Ovary (tissue), 3 donors: ENCODE measurements around the gene SFMBT2.

Source experiments
- CTCF ChIP-seq, 3 donors: fragments of 450-650 bp in 2 of 3; fragments of 200-600 bp in 1 of 3; IDR thresholded peaks; one replicate each; pipeline versions ENCODE4 v1.5.1 to v1.8.0; 2016 to 2022; ENCODE audit warnings: antibody characterized with exemption in 3 of 3, mild to moderate bottlenecking in 1 of 3
- EP300 ChIP-seq: sonication (generic); formaldehyde crosslinking; IDR thresholded peaks from one replicate; pipeline ENCODE4 v1.6.1; 2017; ENCODE audit warnings: antibody characterized with exemption
- donor health status: DM: no; HTN: no; CAD: no.

GRCh38 chr10:7248585-7249164 is 162.2 kb downstream of the SFMBT2 start:
- TF ChIP-seq EP300 (no peak), CTCF (IDR thresholded peaks at IDR 0.05) (no peak)
